H9 (cell line): ENCODE measurements around the gene PKNOX2. TPM values are rescaled to one million over a fixed set of nuclear protein-coding genes. Genes with fewer than 3 reads are reported as not detected.

Experiments
- DNase-seq: peaks from one replicate; pipeline ENCODE4 v3.0.0-alpha.2; 2017
- H2AFZ ChIP-seq: one replicate; pipeline ENCODE4 v1.6.1; 2013; ENCODE audit warnings: mild to moderate bottlenecking, low read length, control low read depth, moderate library complexity
- H2AK5ac ChIP-seq: 2 replicates; pipeline ENCODE4 v1.6.1; 2013; ENCODE audit warnings: low read length, control low read depth, mixed read lengths; ENCODE audit not compliant: insufficient read length
- H2BK120ac ChIP-seq: one replicate; pipeline ENCODE4 v1.6.1; 2013; ENCODE audit warnings: low read depth, mild to moderate bottlenecking, low read length, control low read depth, inconsistent platforms; ENCODE audit not compliant: poor library complexity, severe bottlenecking
- H2BK12ac ChIP-seq: 2 replicates; pipeline ENCODE4 v1.6.1; 2013; ENCODE audit warnings: low read length, control low read depth, mixed read lengths, low read depth; ENCODE audit not compliant: insufficient read length
- H2BK15ac ChIP-seq: 2 replicates; pipeline ENCODE4 v1.6.1; 2013; ENCODE audit warnings: low read depth, low read length, control low read depth
- H2BK20ac ChIP-seq: one replicate; pipeline ENCODE4 v1.6.1; 2013; ENCODE audit warnings: low read depth, mild to moderate bottlenecking, low read length, control low read depth, inconsistent platforms; ENCODE audit not compliant: poor library complexity, severe bottlenecking
- H2BK5ac ChIP-seq: 2 replicates; pipeline ENCODE4 v1.6.1; 2013; ENCODE audit warnings: low read length, control low read depth, mixed read lengths; ENCODE audit not compliant: insufficient read length
- H3K14ac ChIP-seq: 2 replicates; pipeline ENCODE4 v1.6.1; 2013; ENCODE audit warnings: low read length, control low read depth; ENCODE audit not compliant: insufficient read depth
- H3K18ac ChIP-seq: 2 replicates; pipeline ENCODE4 v1.6.1; 2013; ENCODE audit warnings: low read depth, mild to moderate bottlenecking, mixed read lengths, low read length, control low read depth; ENCODE audit not compliant: insufficient read length
- H3K23ac ChIP-seq: 2 replicates; pipeline ENCODE4 v1.6.1; 2013; ENCODE audit warnings: low read length, control low read depth, mixed read lengths, low read depth; ENCODE audit not compliant: insufficient read length
- H3K23me2 ChIP-seq: 2 replicates; pipeline ENCODE4 v1.6.1; 2013; ENCODE audit warnings: low read depth, mild to moderate bottlenecking, mixed read lengths, low read length, control low read depth; ENCODE audit not compliant: insufficient read length, poor library complexity, severe bottlenecking
- H3K27ac ChIP-seq: 2 replicates; pipeline ENCODE4 v1.5.1; 2013; ENCODE audit warnings: low read length, control low read depth, mixed read lengths, low read depth; ENCODE audit not compliant: insufficient read length
- H3K27me3 ChIP-seq: 2 replicates; pipeline ENCODE4 v1.6.1; 2013; ENCODE audit warnings: low read length, control low read depth, inconsistent platforms; ENCODE audit not compliant: insufficient read depth
- H3K4ac ChIP-seq: 2 replicates; pipeline ENCODE4 v1.6.1; 2013; ENCODE audit warnings: low read depth, mild to moderate bottlenecking, control low read depth, inconsistent platforms, low read length, moderate library complexity
- H3K4me1 ChIP-seq: 2 replicates; pipeline ENCODE4 v1.6.1; 2013; ENCODE audit warnings: low read length, control low read depth, inconsistent platforms; ENCODE audit not compliant: insufficient read depth
- H3K4me2 ChIP-seq: 2 replicates; pipeline ENCODE4 v1.6.1; 2013; ENCODE audit warnings: low read length, control low read depth, mixed read lengths; ENCODE audit not compliant: insufficient read length, insufficient read depth
- H3K56ac ChIP-seq: 2 replicates; pipeline ENCODE4 v1.6.1; 2013; ENCODE audit warnings: low read depth, mild to moderate bottlenecking, mixed read lengths, low read length, control low read depth; ENCODE audit not compliant: insufficient read length
- H3K79me1 ChIP-seq: 2 replicates; pipeline ENCODE4 v1.6.1; 2013; ENCODE audit warnings: low read depth, mild to moderate bottlenecking, moderate library complexity, low read length, control low read depth, inconsistent platforms; ENCODE audit not compliant: insufficient read depth, poor library complexity, severe bottlenecking
- H3K79me2 ChIP-seq: 2 replicates; pipeline ENCODE4 v1.6.1; 2013; ENCODE audit warnings: low read length, control low read depth, inconsistent platforms; ENCODE audit not compliant: insufficient read depth
- H3K9ac ChIP-seq: 2 replicates; pipeline ENCODE4 v1.6.1; 2013; ENCODE audit warnings: low read length, control low read depth, mixed read lengths; ENCODE audit not compliant: insufficient read length; ENCODE audit errors: extremely low read depth
- H3K9me3 ChIP-seq: one replicate; pipeline ENCODE4 v1.6.1; 2013; ENCODE audit warnings: low read depth, low read length, inconsistent platforms; ENCODE audit not compliant: control insufficient read depth
- H3T11ph ChIP-seq: one replicate; pipeline ENCODE4 v1.6.1; 2013; ENCODE audit warnings: mild to moderate bottlenecking, low read length, control low read depth, inconsistent platforms
- H4K20me1 ChIP-seq: one replicate; pipeline ENCODE4 v1.6.1; 2013; ENCODE audit not compliant: control insufficient read depth, insufficient read length, insufficient read depth
- H4K5ac ChIP-seq: 2 replicates; pipeline ENCODE4 v1.6.1; 2013; ENCODE audit warnings: low read depth, mild to moderate bottlenecking, mixed read lengths, low read length, control low read depth; ENCODE audit not compliant: insufficient read length
- H4K8ac ChIP-seq: replicated peaks from 2 replicates; pipeline ENCODE4 v1.6.1; 2013; ENCODE audit warnings: low read length, control low read depth, mixed read lengths, low read depth; ENCODE audit not compliant: insufficient read length
- H4K91ac ChIP-seq: 2 replicates; pipeline ENCODE4 v1.6.1; 2013; ENCODE audit warnings: low read depth, mild to moderate bottlenecking, moderate library complexity, mixed read lengths, low read length, control low read depth; ENCODE audit not compliant: insufficient read length
- H3K27ac Mint-ChIP-seq, 3 experiments: 2 replicates in 2 of 3; 3 replicates in 1 of 3; pipeline ENCODE4 v1.8.0; 2020 to 2021; ENCODE audit warnings: mixed read lengths in 3 of 3, mild to moderate bottlenecking in 1 of 3, moderate library complexity in 1 of 3
- H3K27me3 Mint-ChIP-seq: 2 replicates; pipeline ENCODE4 v1.8.0; 2021; ENCODE audit warnings: low read depth, mild to moderate bottlenecking, moderate library complexity, mixed read lengths
- H3K36me3 Mint-ChIP-seq, 3 experiments: 2 replicates in 2 of 3; 3 replicates in 1 of 3; pipeline ENCODE4 v1.8.0; 2020 to 2021; ENCODE audit warnings: low read depth in 3 of 3, mixed read lengths in 3 of 3; ENCODE audit not compliant: insufficient read depth in 1 of 3
- H3K4me1 Mint-ChIP-seq, 2 experiments: 2 replicates each; pipeline ENCODE4 v1.8.0; 2020; ENCODE audit warnings: mixed read lengths in 2 of 2
- H3K4me3 Mint-ChIP-seq, 2 experiments: 2 replicates in 1 of 2; 3 replicates in 1 of 2; pipeline ENCODE4 v1.8.0; 2020 to 2021; ENCODE audit warnings: mild to moderate bottlenecking in 2 of 2, mixed read lengths in 2 of 2, moderate library complexity in 1 of 2
- H3K9me3 Mint-ChIP-seq, 2 experiments: 2 replicates in 1 of 2; 3 replicates in 1 of 2; pipeline ENCODE4 v1.8.0; 2020; ENCODE audit warnings: mild to moderate bottlenecking in 2 of 2, mixed read lengths in 2 of 2, moderate library complexity in 1 of 2
- CTCF ChIP-seq: fragments of 200-600 bp; sonication (generic); conservative IDR thresholded peaks from 3 replicates; pipeline ENCODE4 v1.8.0; 2021; ENCODE audit warnings: antibody characterized with exemption, mild to moderate bottlenecking
- WGBS: extraction: QIAGEN DNeasy Blood & Tissue Kit; methylation state at CpG from one replicate; pipeline ENCODE4 v1.1.7; 2013; ENCODE audit warnings: missing lambda C conversion rate, low lambda C conversion rate, mixed read lengths; ENCODE audit not compliant: insufficient read length; ENCODE audit errors: extremely low coverage; 5-methylcytosine and 5-hydroxymethylcytosine counted together
- total RNA-seq: library from RNA; stranded (reverse); gene quantifications from 2 replicates; pipeline ENCODE4 v1.2.1, GENCODE V29; 2021

The PKNOX2 gene
- total RNA-seq, 1 experiment from 2014 or later = 1.3 TPM

- H2BK12ac ChIP-seq = no peak overlapping the region
- H3T11ph ChIP-seq = no peak overlapping the region
- H4K8ac ChIP-seq = no peak overlapping the region
- no peak overlapping the region for H4K91ac ChIP-seq
- no peak overlapping the region for H3K27ac ChIP-seq
- H3K9me3 ChIP-seq = no peaks in the 10 kb centered on the region
- Mint-ChIP-seq H3K4me3 (no peak overlapping the region), H3K36me3 (no peaks in the 10 kb centered on the region), H3K27ac (no peak overlapping the region), H3K9me3 (no peaks in the 10 kb centered on the region), H3K27me3 (peaks cover 2% of the 10 kb centered on the region), H3K4me1 (peaks cover 30 to 32% of the 10 kb centered on the region in 2 experiments)
- H3K4me1 ChIP-seq = peaks cover 3% of the 10 kb centered on the region; the same call in 1 of the 2 replicates
- no peaks in the 10 kb centered on the region for H3K27me3 ChIP-seq
- H3K56ac ChIP-seq = no peak overlapping the region
- no peak overlapping the region for H3K23ac ChIP-seq
- TF ChIP-seq CTCF = peak; percentile 78
- H3K18ac ChIP-seq = no peak overlapping the region
- H3K4me2 ChIP-seq = no peak overlapping the region
- H4K5ac ChIP-seq = no peak overlapping the region
- no peak overlapping the region for H2BK15ac ChIP-seq
- H3K23me2 ChIP-seq = no peaks in the 10 kb centered on the region
- no peak overlapping the region for H3K14ac ChIP-seq
- no peak overlapping the region for H2AK5ac ChIP-seq
- no peak overlapping the region for H2BK120ac ChIP-seq
- no peak overlapping the region for H2BK5ac ChIP-seq
- no peaks in the 10 kb centered on the region for H4K20me1 ChIP-seq
- H2AFZ ChIP-seq = no peak overlapping the region
- H3K79me1 ChIP-seq = no peaks in the 10 kb centered on the region
- H3K9ac ChIP-seq = no peak overlapping the region
- DNase-seq = no peak
- WGBS = no CpG with 5 or more reads among the region's 9 CpGs
- H3K4ac ChIP-seq = no peak overlapping the region
- no peaks in the 10 kb centered on the region for H3K79me2 ChIP-seq
- H2BK20ac ChIP-seq = no peak overlapping the region
These were observed 258.8 kb downstream of the PKNOX2 start for GRCh38 chr11:125423247-125423849.
